GM12878 (cell line): ENCODE measurements around the gene KIF2C. TPM values are rescaled to one million over a fixed set of nuclear protein-coding genes. Genes with fewer than 3 reads are reported as not detected.

Experiments
- ATAC-seq: fragments of 200-7000 bp; cut with Tn5 transposase; 3 replicates; pipeline ENCODE4 v1.9.1; 2020; ENCODE audit warnings: mild to moderate bottlenecking, moderate library complexity
- BruUV-seq: library from RNA; stranded (reverse); fragments of 400-500 nt; replicated peaks from 2 replicates; lab custom pipeline; 2021; lab: Mats Ljungman, UMichigan
- CTCF ChIA-PET: fragments of 300-600 bp; sonication (Branson Sonifier 250); formaldehyde crosslinking; extraction: SDS; loops from one replicate; lab custom pipeline; 2021; ENCODE audit warnings: inconsistent platforms; lab: Yijun Ruan, JAX
- POLR2A ChIA-PET: fragments of 350-600 bp; formaldehyde crosslinking; extraction: SDS; loops from one replicate; lab custom pipeline; 2021; ENCODE audit warnings: inconsistent platforms; lab: Charles Lee
- RAD21 ChIA-PET: fragments of 300-600 bp; sonication (Branson Sonifier 250); formaldehyde crosslinking; loops from one replicate; lab custom pipeline; 2023; ENCODE audit warnings: antibody characterized with exemption; ENCODE audit not compliant: unreplicated experiment; lab: Charles Lee
- SMC1A ChIA-PET: fragments of 300-600 bp; sonication (Branson Sonifier 250); formaldehyde crosslinking; loops from one replicate; lab custom pipeline; 2023; ENCODE audit not compliant: unreplicated experiment, uncharacterized antibody; lab: Charles Lee
- DNase-seq: peaks from one replicate; pipeline ENCODE4 v3.0.0-alpha.2; 2011; ENCODE audit warnings: low read depth, low spot score
- FAIRE-seq: peaks from 3 replicates; lab custom pipeline; 2011; peaks lifted over from hg19 to GRCh38; lab: Jason Lieb, UNC
- H2AFZ ChIP-seq: 2 replicates; pipeline ENCODE4 v1.6.0; 2011; ENCODE audit warnings: low read depth, low read length, control low read depth; ENCODE audit not compliant: control insufficient read depth
- H3K27ac ChIP-seq: 2 replicates; pipeline ENCODE4 v1.5.1; 2011; ENCODE audit warnings: control low read depth; ENCODE audit not compliant: control insufficient read depth, insufficient read depth
- H3K27me3 ChIP-seq, 2 experiments: replicated peaks in 1 of 2; 2 replicates each; pipeline versions ENCODE4 v1.6.0 to v1.6.1; 2011; ENCODE audit warnings: low read length in 1 of 2; ENCODE audit not compliant: control insufficient read depth in 2 of 2, insufficient read depth in 2 of 2
- H3K36me3 ChIP-seq, 2 experiments: 2 replicates each; pipeline ENCODE4 v1.5.1; 2011; ENCODE audit warnings: low read length in 1 of 2; ENCODE audit not compliant: control insufficient read depth in 2 of 2, insufficient read depth in 2 of 2
- H3K4me1 ChIP-seq: 2 replicates; pipeline ENCODE4 v1.6.1; 2011; ENCODE audit warnings: mild to moderate bottlenecking, low read length, moderate library complexity, mixed read lengths; ENCODE audit not compliant: control insufficient read depth, insufficient read depth
- H3K4me2 ChIP-seq: 2 replicates; pipeline ENCODE4 v1.6.0; 2011; ENCODE audit warnings: control low read depth; ENCODE audit not compliant: control insufficient read depth, insufficient read depth
- H3K4me3 ChIP-seq: fragments of 200-600 bp; sonication (generic); 2 replicates; pipeline ENCODE4 v1.5.1; 2016
- H3K79me2 ChIP-seq: 2 replicates; pipeline ENCODE4 v1.6.0; 2011; ENCODE audit warnings: low read length; ENCODE audit not compliant: control insufficient read depth, insufficient read depth
- H3K9ac ChIP-seq: 2 replicates; pipeline ENCODE4 v1.8.0; 2011; ENCODE audit warnings: low read length, control low read depth, mixed read lengths; ENCODE audit not compliant: control insufficient read depth, insufficient read depth
- H3K9me3 ChIP-seq: replicated peaks from 3 replicates; pipeline ENCODE4 v1.5.1; 2011; ENCODE audit warnings: mild to moderate bottlenecking, low read length; ENCODE audit not compliant: control insufficient read depth, insufficient read depth
- H4K20me1 ChIP-seq: 2 replicates; pipeline ENCODE4 v1.6.0; 2011; ENCODE audit not compliant: control insufficient read depth, insufficient read depth
- BRCA1 ChIP-seq: IDR thresholded peaks from 2 replicates; pipeline ENCODE4 v1.6.1; 2011; ENCODE audit warnings: low read depth, low read length, improper control_type of control experiment
- CBX5 ChIP-seq: sonication (generic); IDR thresholded peaks from 2 replicates; pipeline ENCODE4 v1.6.1; 2016; ENCODE audit warnings: low read depth, moderate library complexity, mild to moderate bottlenecking, inconsistent platforms
- CREB1 ChIP-seq: IDR thresholded peaks from 2 replicates; pipeline ENCODE4 v1.6.1; 2012; ENCODE audit warnings: low read depth, mild to moderate bottlenecking, inconsistent platforms
- EGR1 ChIP-seq, 2 experiments: IDR thresholded peaks; 1 replicate in 1 of 2; 2 replicates in 1 of 2; pipeline ENCODE4 v1.6.1; 2011 to 2012; ENCODE audit warnings: low read depth in 2 of 2, low read length in 2 of 2, borderline replicate concordance in 1 of 2, mild to moderate bottlenecking in 1 of 2, moderate library complexity in 1 of 2
- HDGF ChIP-seq: fragments of 450-650 bp; IDR thresholded peaks from 2 replicates; pipeline ENCODE4 v1.6.1; 2016; ENCODE audit warnings: antibody characterized with exemption
- LARP7 ChIP-seq: fragments of 450-650 bp; IDR thresholded peaks from 2 replicates; pipeline ENCODE4 v1.6.1; 2017; ENCODE audit warnings: mild to moderate bottlenecking
- MEF2B ChIP-seq: fragments of 450-650 bp; IDR thresholded peaks from 2 replicates; pipeline ENCODE4 v1.6.1; 2018; ENCODE audit warnings: mild to moderate bottlenecking, moderate library complexity; ENCODE audit not compliant: partially characterized antibody, poor library complexity, severe bottlenecking
- SIN3A ChIP-seq: IDR thresholded peaks from 2 replicates; pipeline ENCODE4 v1.6.1; 2012; ENCODE audit warnings: low read depth, low read length, improper control_type of control experiment
- YBX1 ChIP-seq: fragments of 450-650 bp; IDR thresholded peaks from 2 replicates; pipeline ENCODE4 v1.6.1; 2016; ENCODE audit warnings: antibody characterized with exemption
- ZNF274 ChIP-seq: IDR thresholded peaks from one replicate; pipeline ENCODE4 v1.8.0; 2011; ENCODE audit not compliant: insufficient read length, insufficient read depth
- WGBS: methylation state at CpG from one replicate; pipeline ENCODE4 v1.1.6; 2016; ENCODE audit warnings: low lambda C conversion rate; ENCODE audit not compliant: insufficient replicate concordance, insufficient coverage; ENCODE audit errors: missing lambda C conversion rate; 5-methylcytosine and 5-hydroxymethylcytosine counted together
- in situ Hi-C: fragments of 300-500 bp; cut with MboI; formaldehyde crosslinking; loops from 9 replicates; pipeline ENCODE4 v1.14.3; 2018; ENCODE audit warnings: mixed read lengths
- intact Hi-C: fragments of 100-400 bp; cut with micrococcal nuclease; formaldehyde crosslinking; loops from one replicate; pipeline ENCODE4 v1.14.2; 2022; ENCODE audit not compliant: unreplicated experiment
- polyA plus RNA-seq, 11 experiments: library from polyadenylated mRNA; depleted of rRNA in 4 of 11; unstranded in 6 of 11; stranded (reverse) in 5 of 11; fragments of >200 nt; fragmentation: Nextera tagmentation in 4 of 11; fragmentation: Illumina TruSeq in 1 of 11; extraction: Ambion mirVana in 4 of 11; extraction: Trizol in 1 of 11; gene quantifications; 1 replicate in 1 of 11; 2 replicates in 10 of 11; pipeline versions ENCODE4 v1.2.1 to v1.2.3, GENCODE V29; 2011 to 2016; ENCODE audit warnings: inconsistent platforms in 2 of 11, missing spikeins in 2 of 11, low read depth in 1 of 11
- total RNA-seq, 4 experiments: library from RNA; depleted of rRNA in 3 of 4; stranded (reverse); fragments of >200 nt in 3 of 4; fragmentation: Illumina TruSeq in 1 of 4; extraction: Trizol in 1 of 4; gene quantifications; 2 replicates each; pipeline versions ENCODE4 v1.2.1 to v1.2.3, GENCODE V29; 2013 to 2021
- TF ChIP-seq, protein P1 (sequence below): fragments of 450-650 bp; IDR thresholded peaks from 2 replicates; pipeline ENCODE4 v1.6.1; 2017; ENCODE audit warnings: mild to moderate bottlenecking, moderate library complexity
- TF ChIP-seq, protein P2 (sequence below): fragments of 150-350 bp; IDR thresholded peaks from 2 replicates; pipeline ENCODE4 v1.6.1; 2014; ENCODE audit warnings: mild to moderate bottlenecking, low read depth, low read length
- TF ChIP-seq, protein P3 (sequence below): fragments of 450-650 bp; conservative IDR thresholded peaks from 2 replicates; pipeline ENCODE4 v1.6.1; 2017; ENCODE audit warnings: mild to moderate bottlenecking, moderate library complexity

The KIF2C gene
- total and polyA plus RNA-seq, 10 of the 15 experiments (the other 5 are each of a cell fraction or from before 2014, with no cell fraction given), result 42.3 to 104 (median 83.8) TPM

DNA sequence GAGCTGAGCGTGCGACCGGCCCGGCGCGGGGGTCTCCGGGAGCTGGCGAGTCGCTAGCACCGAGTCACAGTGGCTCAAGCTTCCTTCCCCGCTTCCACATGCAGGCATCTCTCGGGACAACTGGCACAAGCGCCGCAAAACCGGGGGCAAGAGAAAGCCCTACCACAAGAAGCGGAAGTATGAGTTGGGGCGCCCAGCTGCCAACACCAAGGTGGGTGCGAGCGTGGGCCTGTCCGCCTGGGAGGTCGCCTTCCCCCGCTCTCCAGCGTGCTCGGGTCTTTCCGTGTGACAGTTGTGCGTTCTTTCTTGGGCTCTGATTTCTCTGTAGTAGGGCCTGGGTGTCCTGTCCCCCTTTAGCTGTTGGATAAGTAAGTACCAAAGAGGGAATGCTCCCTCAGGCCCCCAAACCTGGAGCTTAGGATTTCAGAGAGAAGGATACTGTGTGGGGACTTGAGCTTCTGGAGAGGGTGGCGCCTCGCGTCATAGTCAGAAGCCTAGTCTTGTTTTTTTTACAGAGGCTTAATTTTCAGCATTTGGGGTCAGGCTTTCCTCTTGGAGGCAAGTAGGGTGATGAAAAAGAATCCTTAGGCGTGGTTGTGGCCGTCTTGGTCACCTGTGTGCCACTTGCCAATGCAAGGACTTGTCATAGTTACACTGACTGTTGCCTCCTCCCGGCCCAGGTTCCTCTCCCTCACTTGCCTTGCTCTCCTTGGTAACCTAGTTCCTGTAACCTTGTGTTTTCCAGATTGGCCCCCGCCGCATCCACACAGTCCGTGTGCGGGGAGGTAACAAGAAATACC lies 36.5 kb downstream of the KIF2C start:
- H4K20me1 ChIP-seq, result peaks cover 12% of the 10 kb centered on the region
- POLR2A ChIA-PET, result interaction anchor here (0.6 to 2.7 kb wide), 23 partner anchors 8 to 807 kb away, joined by 3 to 29 read pairs (median 5); partner anchors contain the start of genes BEST4, BTBD19, PLK3 and RNU5D-1
- BruUV-seq, result TSS peak; percentile 69
- SMC1A ChIA-PET, result interaction anchor here (0.7 to 2.3 kb wide), 12 partner anchors 9 to 69 kb away, joined by 3 to 12 read pairs (median 4); partner anchors contain the start of genes PLK3 and RNU5D-1
- FAIRE-seq (no peak), DNase-seq (no peak), ATAC-seq (peak; percentile 46)
- peak overlapping the region; percentile 73 for H3K4me2 ChIP-seq
- peak overlapping the region; percentile 99 for H3K9ac ChIP-seq
- RAD21 ChIA-PET, result interaction anchor here (0.7 to 2.1 kb wide), 8 partner anchors 9 to 527 kb away, joined by 3 to 7 read pairs (median 4); partner anchors contain the start of genes PLK3 and UROD
- intact Hi-C loops (loop anchor here (2.0 to 5.0 kb wide), 2 partner anchors 41 to 45 kb away; partner anchors contain the start of gene RNU5D-1), in situ Hi-C loops (no loop called here)
- no peaks in the 10 kb centered on the region for H3K9me3 ChIP-seq
- 1% methylated on average over 36 of the region's 36 CpGs for WGBS
- H3K4me1 ChIP-seq, result peaks cover 13% of the 10 kb centered on the region
- no peak for TF ChIP-seq ZNF274
- no peak for TF ChIP-seq MEF2B
- TF ChIP-seq CBX5, result no peak
- 0 out of 2 replicates have a peak, but pooled peaks have one; percentile 22 for TF ChIP-seq SIN3A
- no peak for TF ChIP-seq YBX1
- TF ChIP-seq, protein P1, sequence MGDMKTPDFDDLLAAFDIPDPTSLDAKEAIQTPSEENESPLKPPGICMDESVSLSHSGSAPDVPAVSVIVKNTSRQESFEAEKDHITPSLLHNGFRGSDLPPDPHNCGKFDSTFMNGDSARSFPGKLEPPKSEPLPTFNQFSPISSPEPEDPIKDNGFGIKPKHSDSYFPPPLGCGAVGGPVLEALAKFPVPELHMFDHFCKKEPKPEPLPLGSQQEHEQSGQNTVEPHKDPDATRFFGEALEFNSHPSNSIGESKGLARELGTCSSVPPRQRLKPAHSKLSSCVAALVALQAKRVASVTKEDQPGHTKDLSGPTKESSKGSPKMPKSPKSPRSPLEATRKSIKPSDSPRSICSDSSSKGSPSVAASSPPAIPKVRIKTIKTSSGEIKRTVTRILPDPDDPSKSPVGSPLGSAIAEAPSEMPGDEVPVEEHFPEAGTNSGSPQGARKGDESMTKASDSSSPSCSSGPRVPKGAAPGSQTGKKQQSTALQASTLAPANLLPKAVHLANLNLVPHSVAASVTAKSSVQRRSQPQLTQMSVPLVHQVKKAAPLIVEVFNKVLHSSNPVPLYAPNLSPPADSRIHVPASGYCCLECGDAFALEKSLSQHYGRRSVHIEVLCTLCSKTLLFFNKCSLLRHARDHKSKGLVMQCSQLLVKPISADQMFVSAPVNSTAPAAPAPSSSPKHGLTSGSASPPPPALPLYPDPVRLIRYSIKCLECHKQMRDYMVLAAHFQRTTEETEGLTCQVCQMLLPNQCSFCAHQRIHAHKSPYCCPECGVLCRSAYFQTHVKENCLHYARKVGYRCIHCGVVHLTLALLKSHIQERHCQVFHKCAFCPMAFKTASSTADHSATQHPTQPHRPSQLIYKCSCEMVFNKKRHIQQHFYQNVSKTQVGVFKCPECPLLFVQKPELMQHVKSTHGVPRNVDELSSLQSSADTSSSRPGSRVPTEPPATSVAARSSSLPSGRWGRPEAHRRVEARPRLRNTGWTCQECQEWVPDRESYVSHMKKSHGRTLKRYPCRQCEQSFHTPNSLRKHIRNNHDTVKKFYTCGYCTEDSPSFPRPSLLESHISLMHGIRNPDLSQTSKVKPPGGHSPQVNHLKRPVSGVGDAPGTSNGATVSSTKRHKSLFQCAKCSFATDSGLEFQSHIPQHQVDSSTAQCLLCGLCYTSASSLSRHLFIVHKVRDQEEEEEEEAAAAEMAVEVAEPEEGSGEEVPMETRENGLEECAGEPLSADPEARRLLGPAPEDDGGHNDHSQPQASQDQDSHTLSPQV, result no peak
- TF ChIP-seq, protein P2, sequence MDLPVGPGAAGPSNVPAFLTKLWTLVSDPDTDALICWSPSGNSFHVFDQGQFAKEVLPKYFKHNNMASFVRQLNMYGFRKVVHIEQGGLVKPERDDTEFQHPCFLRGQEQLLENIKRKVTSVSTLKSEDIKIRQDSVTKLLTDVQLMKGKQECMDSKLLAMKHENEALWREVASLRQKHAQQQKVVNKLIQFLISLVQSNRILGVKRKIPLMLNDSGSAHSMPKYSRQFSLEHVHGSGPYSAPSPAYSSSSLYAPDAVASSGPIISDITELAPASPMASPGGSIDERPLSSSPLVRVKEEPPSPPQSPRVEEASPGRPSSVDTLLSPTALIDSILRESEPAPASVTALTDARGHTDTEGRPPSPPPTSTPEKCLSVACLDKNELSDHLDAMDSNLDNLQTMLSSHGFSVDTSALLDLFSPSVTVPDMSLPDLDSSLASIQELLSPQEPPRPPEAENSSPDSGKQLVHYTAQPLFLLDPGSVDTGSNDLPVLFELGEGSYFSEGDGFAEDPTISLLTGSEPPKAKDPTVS, result no peak
- TF ChIP-seq LARP7, result 0 out of 2 replicates have a peak, but pooled peaks have one; percentile 63
- no peak for TF ChIP-seq BRCA1
- 0 out of 3 replicates have a peak, but pooled peaks of 1 of the 2 experiments have one; percentile 13 for TF ChIP-seq EGR1 (IDR thresholded peaks at IDR 0.05; ENCODE audit: borderline replicate concordance in 1 of 2, low read depth in 2 of 2, low read length in 2 of 2)
- TF ChIP-seq, protein P3, sequence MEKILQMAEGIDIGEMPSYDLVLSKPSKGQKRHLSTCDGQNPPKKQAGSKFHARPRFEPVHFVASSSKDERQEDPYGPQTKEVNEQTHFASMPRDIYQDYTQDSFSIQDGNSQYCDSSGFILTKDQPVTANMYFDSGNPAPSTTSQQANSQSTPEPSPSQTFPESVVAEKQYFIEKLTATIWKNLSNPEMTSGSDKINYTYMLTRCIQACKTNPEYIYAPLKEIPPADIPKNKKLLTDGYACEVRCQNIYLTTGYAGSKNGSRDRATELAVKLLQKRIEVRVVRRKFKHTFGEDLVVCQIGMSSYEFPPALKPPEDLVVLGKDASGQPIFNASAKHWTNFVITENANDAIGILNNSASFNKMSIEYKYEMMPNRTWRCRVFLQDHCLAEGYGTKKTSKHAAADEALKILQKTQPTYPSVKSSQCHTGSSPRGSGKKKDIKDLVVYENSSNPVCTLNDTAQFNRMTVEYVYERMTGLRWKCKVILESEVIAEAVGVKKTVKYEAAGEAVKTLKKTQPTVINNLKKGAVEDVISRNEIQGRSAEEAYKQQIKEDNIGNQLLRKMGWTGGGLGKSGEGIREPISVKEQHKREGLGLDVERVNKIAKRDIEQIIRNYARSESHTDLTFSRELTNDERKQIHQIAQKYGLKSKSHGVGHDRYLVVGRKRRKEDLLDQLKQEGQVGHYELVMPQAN, result 0 out of 2 replicates have a peak, but pooled peaks have one; percentile 75
- no peak for TF ChIP-seq HDGF
- 0 out of 2 replicates have a peak, but pooled peaks have one; percentile 22 for TF ChIP-seq CREB1
- no peaks in the 10 kb centered on the region for H3K27me3 ChIP-seq
- CTCF ChIA-PET, result interaction anchor here (0.9 to 4.0 kb wide), 10 partner anchors 8 to 238 kb away, joined by 3 to 39 read pairs (median 5); partner anchors contain the start of genes PLK3 and RNU5D-1
- peak overlapping the region; percentile 73 for H3K4me3 ChIP-seq
- H2AFZ ChIP-seq, result no peak overlapping the region
- peak overlapping the region; percentile 92 for H3K27ac ChIP-seq
- peaks cover 8 to 21% of the 10 kb centered on the region in 2 experiments for H3K36me3 ChIP-seq
- H3K79me2 ChIP-seq, result peaks cover 43% of the 10 kb centered on the region
